ENCODE results near the gene ZG16. TPM values are rescaled to one million over a fixed set of nuclear protein-coding genes. Genes with fewer than 3 reads are reported as not detected.

The ZG16 gene
- total RNA-seq, 1 experiment from 2014 or later: 0.07 TPM

GRCh38 chr16:29742683-29743275 lies 35.3 kb upstream of the ZG16 start:
- CTCF ChIA-PET: no interaction called here
- intact Hi-C loops (cut with micrococcal nuclease): no loop called here
- no TSS peak for BruUV-seq (replicated peaks)

More at GRCh38 chr16:29742683-29743275, 35.3 kb upstream of the ZG16 start:
- Histone ChIP-seq H3K4me1 (ENCODE audit: control insufficient read depth in 1 of 2, insufficient read depth in 2 of 2, low read length in 2 of 2) (no peaks in the 10 kb centered on the region), H2AFZ (ENCODE audit: low read depth, low read length, poor library complexity, severe bottlenecking) (no peak overlapping the region), H3K9ac (ENCODE audit: low read length) (no peak overlapping the region), H3K4me2 (ENCODE audit: low read length) (no peak overlapping the region), H3K9me3 (ENCODE audit: control insufficient read depth in 1 of 2, insufficient read depth in 1 of 2, low read depth in 1 of 2, low read length in 2 of 2) (no peaks in the 10 kb centered on the region), H3K36me3 (ENCODE audit: control insufficient read depth in 1 of 2, insufficient read depth in 2 of 2, low read length in 2 of 2) (no peaks in the 10 kb centered on the region), H3K27ac (ENCODE audit: low read depth, low read length) (no peak overlapping the region), H4K20me1 (ENCODE audit: insufficient read depth) (no peaks in the 10 kb centered on the region), H3K9me2 (ENCODE audit: insufficient read depth) (no peaks in the 10 kb centered on the region), H3K4me3 (replicated peaks in 1 of 2; ENCODE audit: low read depth in 1 of 2, low read length in 2 of 2) (no peak overlapping the region), H3K79me2 (ENCODE audit: insufficient read depth, low read length) (no peaks in the 10 kb centered on the region), H3K27me3 (ENCODE audit: insufficient read depth, low read length) (no peaks in the 10 kb centered on the region)
- POLR2A ChIA-PET: no interaction called here
- RAD21 ChIA-PET (ENCODE audit: low non-redundant PET in 1 of 2, low total read pairs in 2 of 2, uncharacterized antibody in 2 of 2, unreplicated experiment in 2 of 2): no interaction called here
- DNase-seq (ENCODE audit: low read depth, low spot score): no peak
- ATAC-seq: no peak
- no peak for TF ChIP-seq POLR2AphosphoS5 (IDR thresholded peaks at IDR 0.05; ENCODE audit: low read depth, low read length)
- TF ChIP-seq TCF7L2 (IDR thresholded peaks at IDR 0.05; ENCODE audit: borderline replicate concordance, extremely low read depth, insufficient read depth, insufficient read length): no peak
- TF ChIP-seq YY1 (IDR thresholded peaks at IDR 0.05; ENCODE audit: extremely low read depth, insufficient replicate concordance, low read depth, low read length): no peak
- TF ChIP-seq ELF1 (IDR thresholded peaks at IDR 0.05; ENCODE audit: borderline replicate concordance, low read depth): no peak
- no peak for TF ChIP-seq CEBPB (IDR thresholded peaks at IDR 0.05; ENCODE audit: low read depth)
- no peak for TF ChIP-seq EZH2 (IDR thresholded peaks at IDR 0.05)
- no peak for TF ChIP-seq SP1 (IDR thresholded peaks at IDR 0.05; ENCODE audit: low read depth)
- TF ChIP-seq EZH2phosphoT487 (IDR thresholded peaks at IDR 0.05; ENCODE audit: borderline replicate concordance): no peak
- no peak for TF ChIP-seq ZNF274 (IDR thresholded peaks at IDR 0.05; ENCODE audit: low read depth, low read length)
- no peak for TF ChIP-seq REST (IDR thresholded peaks at IDR 0.05; ENCODE audit: low read depth)
- TF ChIP-seq EGR1 (IDR thresholded peaks at IDR 0.05; ENCODE audit: low read depth): no peak
- no peak for TF ChIP-seq SRF (IDR thresholded peaks at IDR 0.05; ENCODE audit: low read depth)
- TF ChIP-seq, protein P1, sequence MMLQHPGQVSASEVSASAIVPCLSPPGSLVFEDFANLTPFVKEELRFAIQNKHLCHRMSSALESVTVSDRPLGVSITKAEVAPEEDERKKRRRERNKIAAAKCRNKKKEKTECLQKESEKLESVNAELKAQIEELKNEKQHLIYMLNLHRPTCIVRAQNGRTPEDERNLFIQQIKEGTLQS (IDR thresholded peaks at IDR 0.05): no peak
- TF ChIP-seq JUND (IDR thresholded peaks at IDR 0.05): no peak
- no peak for TF ChIP-seq POLR2A (IDR thresholded peaks at IDR 0.05; ENCODE audit: borderline replicate concordance, extremely low read depth, insufficient read depth, insufficient read length)
- no peak for TF ChIP-seq CBX3 (IDR thresholded peaks at IDR 0.05; ENCODE audit: low read depth)
- TF ChIP-seq, protein P2, sequence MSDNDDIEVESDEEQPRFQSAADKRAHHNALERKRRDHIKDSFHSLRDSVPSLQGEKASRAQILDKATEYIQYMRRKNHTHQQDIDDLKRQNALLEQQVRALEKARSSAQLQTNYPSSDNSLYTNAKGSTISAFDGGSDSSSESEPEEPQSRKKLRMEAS (IDR thresholded peaks at IDR 0.05): no peak
